HG03575 (cell line): ENCODE results near the gene SMURF1.
"Not testable (repeated sequence)": the region's sequence is repeated elsewhere in the genome, so short reads cannot be mapped to it uniquely, and the experiment has no call there.

Experiments
- ATAC-seq: cut with Tn5 transposase; IDR thresholded peaks from one replicate; pipeline ENCODE4 v1.9.1; 2021; ENCODE audit not compliant: unreplicated experiment, insufficient number of reproducible peaks, low FRiP score; ENCODE audit errors: extremely low read depth

Gene SMURF1

GRCh38 chr7:99102809-99103690 lies 40.9 kb downstream of the SMURF1 start:
- no peak for ATAC-seq

DNA sequence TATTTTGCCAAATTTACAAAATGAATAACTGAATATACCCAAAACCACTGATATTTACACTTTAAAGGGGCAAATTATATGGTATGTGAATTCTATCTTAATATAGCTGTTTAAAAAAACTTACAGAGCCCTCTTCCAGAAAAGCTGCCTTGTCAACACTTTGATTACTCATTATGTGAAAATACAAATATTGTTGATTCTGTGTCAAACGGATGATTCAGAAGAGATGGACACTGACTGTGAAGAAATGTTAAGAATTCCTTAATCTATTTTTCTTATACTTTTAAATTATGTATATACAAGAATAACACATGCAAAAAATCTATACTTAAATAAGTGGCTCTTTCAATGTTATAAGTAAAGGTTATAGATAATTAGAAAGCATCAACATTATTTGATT lies 41.5 kb downstream of the SMURF1 start:
- no peak for ATAC-seq

DNA sequence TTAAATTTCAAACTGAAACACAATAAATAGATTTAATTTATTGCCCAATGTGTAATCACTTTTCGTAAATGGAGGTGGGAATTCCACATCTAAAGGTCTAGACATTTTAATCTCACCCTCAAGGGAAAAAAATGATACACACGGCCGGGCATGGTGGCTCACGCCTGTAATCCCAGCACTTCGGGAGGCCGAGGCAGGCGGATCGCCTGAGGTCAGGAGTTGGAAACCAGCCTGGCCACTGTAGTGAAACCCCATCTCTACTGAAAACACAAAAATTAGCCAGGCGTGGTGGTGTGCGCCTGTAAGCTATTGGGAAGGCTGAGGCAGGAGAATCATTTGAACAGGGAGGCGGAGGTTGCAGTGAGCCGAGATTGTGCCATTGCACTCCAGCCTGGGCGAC lies 42.4 kb downstream of the SMURF1 start:
- ATAC-seq, result not testable (repeated sequence)

- no peak for ATAC-seq
Measured at GRCh38 chr7:99099499-99100077, 44.3 kb downstream of the SMURF1 start.

GRCh38 chr7:99098824-99099498 lies 44.9 kb downstream of the SMURF1 start:
- ATAC-seq, result no peak

DNA sequence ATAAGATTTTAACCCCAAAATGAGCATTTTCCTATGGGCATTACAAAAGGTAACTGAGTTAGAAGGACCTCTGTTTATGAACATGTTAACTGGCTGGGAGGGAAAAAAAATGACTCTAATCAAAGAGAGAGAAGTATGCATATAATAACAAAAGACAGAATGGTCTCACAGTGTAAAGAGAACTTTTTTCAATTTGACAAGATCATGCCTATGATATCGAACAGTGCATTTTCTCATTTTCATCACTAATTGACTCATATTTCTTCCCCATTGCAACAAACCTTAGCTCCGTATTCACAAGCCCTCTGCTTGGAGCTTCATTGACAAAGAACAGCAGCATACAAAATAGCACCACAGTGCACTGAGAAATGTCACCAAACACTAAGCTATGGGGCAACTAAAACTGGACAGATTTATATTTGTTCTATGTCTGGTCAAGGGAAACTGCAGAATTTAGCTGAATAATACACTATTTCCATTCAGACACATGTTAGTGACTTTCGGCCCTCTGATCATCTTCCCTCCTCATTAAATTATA lies 45.6 kb downstream of the SMURF1 start:
- ATAC-seq, result no peak

DNA sequence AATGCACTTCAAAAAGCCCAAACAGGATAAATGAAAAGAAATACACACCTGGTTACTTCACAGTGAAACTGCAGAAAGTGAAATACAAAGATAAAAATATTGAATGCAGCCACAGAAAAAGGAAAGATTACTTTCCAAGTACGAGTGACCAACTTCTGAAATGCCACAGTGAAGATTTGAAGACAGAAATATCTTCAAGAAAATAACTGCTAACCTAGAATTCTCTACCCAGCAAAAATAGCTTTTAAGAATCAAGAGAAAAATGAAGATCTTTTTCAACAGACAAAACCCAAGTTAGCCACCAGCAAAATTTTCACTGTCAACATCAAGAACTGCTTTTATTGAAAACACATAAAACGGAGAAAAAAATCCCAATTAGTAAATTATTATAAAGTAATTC lies 46.2 kb downstream of the SMURF1 start:
- ATAC-seq, result no peak

DNA sequence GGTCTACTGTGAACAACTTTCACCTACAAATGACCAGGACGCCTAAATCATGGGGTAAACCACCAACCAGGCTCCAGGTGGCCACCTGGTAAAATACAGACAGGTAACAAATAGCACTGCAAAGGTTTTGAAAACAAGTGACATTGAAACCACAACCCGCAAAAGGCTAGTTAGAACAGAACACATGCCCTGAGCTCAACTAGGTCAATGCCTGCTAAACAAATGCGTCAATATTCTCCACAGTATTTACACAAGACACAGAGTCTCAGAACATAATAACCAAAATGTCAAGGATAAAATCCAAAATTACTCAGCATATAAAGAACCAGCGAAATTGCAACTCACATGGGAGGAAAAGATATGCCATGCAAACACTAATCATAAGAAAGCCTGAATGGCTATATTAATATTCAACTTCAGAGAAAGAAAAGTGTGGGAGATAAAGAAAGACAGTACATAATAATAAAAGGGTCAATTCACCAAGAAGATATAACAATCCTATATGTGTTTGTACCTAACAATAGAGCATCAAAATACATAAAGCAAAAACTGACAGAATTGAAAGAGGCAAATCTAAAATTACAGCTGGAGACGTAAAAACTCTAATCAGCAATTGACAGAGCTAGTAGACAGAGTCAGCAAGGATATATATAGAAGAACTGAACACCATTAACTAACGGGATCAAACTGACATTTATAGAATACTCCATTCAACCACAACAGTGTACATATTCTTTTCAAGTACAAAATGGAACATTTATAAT lies 47.6 kb downstream of the SMURF1 start:
- ATAC-seq, result no peak

DNA sequence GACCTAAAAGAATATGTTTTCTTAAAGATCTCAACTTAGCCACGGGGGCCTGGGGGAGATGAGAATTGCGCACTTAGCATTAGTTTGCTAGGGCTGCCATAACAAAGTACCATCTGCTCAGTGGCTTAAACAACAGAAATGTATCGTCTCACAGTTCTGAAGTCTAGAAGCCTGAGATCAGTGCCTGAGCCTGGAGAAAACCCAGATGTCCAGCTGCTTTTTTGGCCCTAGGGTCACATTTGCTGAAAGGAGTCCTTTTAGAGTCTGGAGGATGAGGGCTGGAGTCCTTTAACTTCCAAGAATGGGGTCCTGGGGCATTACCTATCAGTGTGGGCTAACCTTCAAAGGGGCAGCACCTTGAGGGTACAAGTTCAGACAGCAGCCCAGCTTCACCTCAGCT lies 48.2 kb downstream of the SMURF1 start:
- no peak for ATAC-seq

- no peak for ATAC-seq
Measured at GRCh38 chr7:99094401-99094800, 49.5 kb downstream of the SMURF1 start.

DNA sequence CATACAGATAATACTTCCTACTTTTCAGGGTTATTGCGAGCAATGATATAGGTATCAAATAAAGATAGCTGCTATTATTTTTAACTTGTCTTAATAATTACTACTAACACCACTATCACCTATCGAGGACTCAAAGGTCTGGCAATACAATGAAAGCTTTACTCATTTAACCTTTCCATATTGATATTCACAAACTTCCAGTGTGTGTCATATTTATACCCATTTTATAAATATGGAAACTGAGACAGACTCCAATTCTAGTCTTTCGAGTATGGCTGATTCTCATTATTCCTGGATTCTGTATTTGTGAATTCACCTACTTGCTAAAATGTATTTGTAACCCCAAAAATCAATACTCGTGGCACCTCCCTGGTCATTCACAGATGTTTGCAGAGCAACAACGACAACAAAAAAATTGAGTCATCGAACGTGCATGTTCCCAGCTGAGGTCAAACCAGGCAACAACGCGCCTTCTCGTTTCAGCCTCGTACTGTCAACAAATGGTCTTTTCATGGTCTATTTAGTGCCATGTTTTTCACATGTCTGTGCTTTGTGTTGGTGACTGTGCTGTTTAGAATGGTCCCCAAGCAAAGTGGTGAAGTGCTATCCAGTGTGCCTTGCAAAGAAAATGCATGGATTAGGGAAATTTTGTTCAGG lies 51.7 kb downstream of the SMURF1 start:
- no peak for ATAC-seq

- ATAC-seq, result no peak
Measured at GRCh38 chr7:99090771-99091542, 53.0 kb downstream of the SMURF1 start.

GRCh38 chr7:99089914-99090629 lies 53.8 kb downstream of the SMURF1 start:
- no peak for ATAC-seq

DNA sequence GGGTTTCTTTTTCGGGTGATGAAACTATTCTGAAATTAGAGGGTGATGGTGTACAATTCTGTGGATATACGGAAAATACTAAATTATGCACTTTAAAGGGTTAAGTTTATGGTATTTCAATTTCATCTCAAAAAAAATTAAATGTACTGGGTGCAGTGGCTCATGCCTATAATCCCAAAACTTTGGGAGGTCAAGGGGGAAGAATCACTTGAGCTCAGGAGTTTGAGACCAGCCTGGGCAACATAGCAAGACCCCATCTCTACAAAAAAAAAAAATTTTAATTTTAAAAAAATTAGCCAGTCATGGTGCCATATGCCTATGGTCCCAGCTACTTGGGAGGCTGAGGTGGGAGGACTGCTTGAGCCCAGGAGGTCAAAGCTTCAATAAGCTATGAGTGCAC lies 57.0 kb downstream of the SMURF1 start:
- ATAC-seq, result no peak

DNA sequence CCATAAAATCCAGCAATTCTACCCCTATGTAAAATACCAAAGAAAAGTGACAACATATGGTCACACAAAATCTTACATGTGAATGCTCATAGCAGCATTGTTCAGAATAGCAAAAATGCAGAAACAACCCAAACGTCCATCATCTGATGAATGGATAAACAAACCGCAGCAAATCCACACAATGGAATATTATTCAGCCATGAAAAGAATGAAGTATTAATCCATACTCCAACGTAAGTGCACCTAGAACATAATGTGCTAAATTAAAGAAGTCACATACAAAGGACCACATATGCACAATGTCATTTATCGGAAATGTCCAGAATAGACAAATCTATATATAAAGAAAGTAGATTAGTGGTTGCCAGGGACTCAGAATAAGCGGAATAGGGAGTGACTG lies 57.4 kb downstream of the SMURF1 start:
- no peak for ATAC-seq

- no peak for ATAC-seq
Measured at GRCh38 chr7:99083733-99084132, 60.2 kb downstream of the SMURF1 start.

DNA sequence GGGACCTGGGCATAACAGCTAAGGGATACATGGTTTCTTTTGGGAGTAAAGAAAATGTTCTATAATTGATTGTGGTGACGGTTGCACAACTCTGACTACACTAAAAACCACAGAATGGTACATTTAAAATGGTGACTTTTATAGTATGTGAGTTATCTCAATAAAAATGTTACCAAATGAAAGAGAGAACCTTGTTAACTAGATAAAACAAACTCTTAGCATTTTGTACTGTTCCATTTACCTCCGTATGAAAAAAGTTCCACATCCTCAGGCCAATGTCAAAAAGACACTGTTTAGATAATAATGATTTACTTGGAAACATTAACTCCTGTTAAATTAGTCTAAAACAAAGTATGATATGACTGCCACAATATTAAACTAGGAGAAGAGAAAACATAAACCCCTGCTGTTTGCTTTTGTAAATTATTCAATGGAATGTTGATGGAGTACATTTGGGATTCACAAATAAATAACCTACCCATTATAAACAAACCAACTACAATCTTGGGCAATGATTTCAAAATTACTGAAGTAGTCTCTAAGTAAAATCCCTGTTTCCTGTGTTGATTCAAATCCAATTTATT lies 60.7 kb downstream of the SMURF1 start:
- no peak for ATAC-seq
